ENCODE data around the gene ENTPD8. TPM values are rescaled to one million over a fixed set of nuclear protein-coding genes. Genes with fewer than 3 reads are reported as not detected.
A peak's percentile ranks its signal among the peaks of the same experiment; 100 is the strongest.

The ENTPD8 gene
- total RNA-seq, 1 donor from 2014 or later, result not detected

- peaks cover 14% of the 10 kb centered on the region for H3K27me3 Mint-ChIP-seq (ENCODE audit: insufficient read depth, low read depth)
- no peaks in the 10 kb centered on the region for H3K9me3 Mint-ChIP-seq
- H3K4me1 Mint-ChIP-seq, result peaks cover 24% of the 10 kb centered on the region
- TF ChIP-seq CTCF (IDR thresholded peaks at IDR 0.05), result no peak
- no peak for TF ChIP-seq EZH2phosphoT487 (IDR thresholded peaks at IDR 0.05)
- TF ChIP-seq EZH2 (IDR thresholded peaks at IDR 0.05), result no peak
- no peak overlapping the region for H3K4me2 ChIP-seq
- H4K20me1 ChIP-seq (ENCODE audit: low read depth), result peaks cover 15% of the 10 kb centered on the region
- no peaks in the 10 kb centered on the region for H3K27me3 ChIP-seq
- H3K4me1 ChIP-seq, result peaks cover 7% of the 10 kb centered on the region
- no peaks in the 10 kb centered on the region for H3K9me3 ChIP-seq (ENCODE audit: low read depth)
- no peak overlapping the region for H3K4me3 ChIP-seq
- H3K27ac ChIP-seq, result no peak overlapping the region
- H2AFZ ChIP-seq (replicated peaks), result no peak overlapping the region
- DNase-seq (ENCODE audit: low spot score), result no peak
- peaks cover 3% of the 10 kb centered on the region for H3K36me3 Mint-ChIP-seq
- no peak overlapping the region for H3K4me3 Mint-ChIP-seq
- peaks cover 18% of the 10 kb centered on the region for H3F3A ChIP-seq (ENCODE audit: low read depth)
- no peaks in the 10 kb centered on the region for H3K79me2 ChIP-seq (ENCODE audit: low read depth)
- H3K9ac ChIP-seq, result no peak overlapping the region
- no peak overlapping the region for H3K27ac Mint-ChIP-seq
- no peaks in the 10 kb centered on the region for H3K36me3 ChIP-seq
Observed at GRCh38 chr9:137449081-137449844, 8.1 kb upstream of the ENTPD8 start.

- Histone ChIP-seq H3K9me3 (ENCODE audit: low read depth) (no peaks in the 10 kb centered on the region), H3K4me2 (no peak overlapping the region), H3K4me3 (no peak overlapping the region), H3K4me1 (peaks cover 5% of the 10 kb centered on the region), H3F3A (ENCODE audit: low read depth) (peaks cover 16% of the 10 kb centered on the region), H3K79me2 (ENCODE audit: low read depth) (no peaks in the 10 kb centered on the region), H3K27me3 (peaks cover 6% of the 10 kb centered on the region), H3K9ac (no peak overlapping the region), H2AFZ (replicated peaks) (no peak overlapping the region), H3K27ac (no peak overlapping the region), H4K20me1 (ENCODE audit: low read depth) (peaks cover 15% of the 10 kb centered on the region), H3K36me3 (no peaks in the 10 kb centered on the region)
- DNase-seq (ENCODE audit: low spot score), result no peak
- Mint-ChIP-seq H3K36me3 (peaks cover 3% of the 10 kb centered on the region), H3K27ac (peak overlapping the region; percentile 57), H3K4me3 (no peak overlapping the region), H3K27me3 (ENCODE audit: insufficient read depth, low read depth) (peaks cover 15% of the 10 kb centered on the region), H3K9me3 (no peaks in the 10 kb centered on the region), H3K4me1 (peaks cover 24% of the 10 kb centered on the region)
- no peak for TF ChIP-seq CTCF (IDR thresholded peaks at IDR 0.05)
Observed at GRCh38 chr9:137448602-137448962, 7.4 kb upstream of the ENTPD8 start.

- Histone ChIP-seq H3F3A (ENCODE audit: low read depth) (peaks cover 14% of the 10 kb centered on the region), H3K4me2 (no peak overlapping the region), H3K4me1 (no peaks in the 10 kb centered on the region), H3K9me3 (ENCODE audit: low read depth) (no peaks in the 10 kb centered on the region), H4K20me1 (ENCODE audit: low read depth) (peaks cover 9% of the 10 kb centered on the region), H2AFZ (replicated peaks) (no peak overlapping the region), H3K36me3 (no peaks in the 10 kb centered on the region), H3K79me2 (ENCODE audit: low read depth) (no peaks in the 10 kb centered on the region), H3K9ac (no peak overlapping the region), H3K4me3 (no peak overlapping the region), H3K27ac (no peak overlapping the region), H3K27me3 (peaks cover 12% of the 10 kb centered on the region)
- no peak overlapping the region for H3K27ac Mint-ChIP-seq
- TF ChIP-seq EZH2phosphoT487 (IDR thresholded peaks at IDR 0.05) (no peak), CTCF (IDR thresholded peaks at IDR 0.05) (no peak), EZH2 (IDR thresholded peaks at IDR 0.05) (no peak)
- no peak overlapping the region for H3K4me3 Mint-ChIP-seq
- peaks cover 3% of the 10 kb centered on the region for H3K36me3 Mint-ChIP-seq
- H3K27me3 Mint-ChIP-seq (ENCODE audit: insufficient read depth, low read depth), result peaks cover 14% of the 10 kb centered on the region
- no peaks in the 10 kb centered on the region for H3K9me3 Mint-ChIP-seq
- no peak for DNase-seq (ENCODE audit: low spot score)
- H3K4me1 Mint-ChIP-seq, result peaks cover 24% of the 10 kb centered on the region
Observed at GRCh38 chr9:137447722-137448601, 6.8 kb upstream of the ENTPD8 start.

All from neural progenitor cell (in vitro differentiated cells).